Endothelial cell of umbilical vein (primary cell): ENCODE measurements around the gene AHI1.

Source experiments
- CTCF ChIP-seq, 2 donors: IDR thresholded peaks; 1 replicate in 1 of 2; 2 replicates in 1 of 2; pipeline ENCODE4 v1.5.1; 2011; ENCODE audit warnings: low read length in 2 of 2, mild to moderate bottlenecking in 2 of 2, moderate library complexity in 2 of 2, control low read depth in 1 of 2, inconsistent platforms in 1 of 2, low read depth in 1 of 2; ENCODE audit not compliant: insufficient read depth in 1 of 2; ENCODE audit errors: extremely low read depth in 1 of 2
- POLR2A ChIP-seq: IDR thresholded peaks from 2 replicates; pipeline ENCODE4 v1.6.1; 2012; ENCODE audit warnings: low read depth, mild to moderate bottlenecking, control low read depth, low read length
- POLR2AphosphoS5 ChIP-seq: IDR thresholded peaks from 2 replicates; pipeline ENCODE4 v1.6.1; 2012; ENCODE audit warnings: low read depth, mild to moderate bottlenecking, control low read depth, low read length, moderate library complexity; ENCODE audit not compliant: insufficient read depth

- no peak for TF ChIP-seq POLR2AphosphoS5
- no peak for TF ChIP-seq CTCF (IDR thresholded peaks at IDR 0.05; ENCODE audit: extremely low read depth in 1 of 2, insufficient read depth in 1 of 2, low read depth in 1 of 2, low read length in 2 of 2)
- no peak for TF ChIP-seq POLR2A
These were observed 22.2 kb downstream of the AHI1 start for GRCh38 chr6:135475292-135475886.
